ENCODE data around the gene TMEM252.

DNA sequence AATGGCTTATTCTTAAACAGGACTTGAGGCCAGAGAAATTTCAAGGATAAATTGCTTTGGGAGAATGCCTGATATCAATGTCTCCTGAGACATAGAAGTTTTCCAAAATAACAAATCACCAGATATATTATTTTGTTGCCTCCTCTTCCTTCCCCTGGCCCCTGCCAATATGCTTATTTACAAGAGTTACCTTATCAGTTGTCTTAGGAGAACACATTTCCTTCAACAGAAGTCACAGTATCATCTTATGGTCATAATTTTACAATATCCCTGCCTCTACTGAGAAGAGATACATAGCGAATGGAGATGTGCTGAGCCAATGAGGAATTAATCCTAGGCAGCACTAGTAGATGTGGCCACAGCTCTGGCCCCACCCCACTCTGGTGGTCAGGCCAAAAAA is 43.1 kb downstream of the TMEM252 start:
- TF ChIP-seq, protein P1, sequence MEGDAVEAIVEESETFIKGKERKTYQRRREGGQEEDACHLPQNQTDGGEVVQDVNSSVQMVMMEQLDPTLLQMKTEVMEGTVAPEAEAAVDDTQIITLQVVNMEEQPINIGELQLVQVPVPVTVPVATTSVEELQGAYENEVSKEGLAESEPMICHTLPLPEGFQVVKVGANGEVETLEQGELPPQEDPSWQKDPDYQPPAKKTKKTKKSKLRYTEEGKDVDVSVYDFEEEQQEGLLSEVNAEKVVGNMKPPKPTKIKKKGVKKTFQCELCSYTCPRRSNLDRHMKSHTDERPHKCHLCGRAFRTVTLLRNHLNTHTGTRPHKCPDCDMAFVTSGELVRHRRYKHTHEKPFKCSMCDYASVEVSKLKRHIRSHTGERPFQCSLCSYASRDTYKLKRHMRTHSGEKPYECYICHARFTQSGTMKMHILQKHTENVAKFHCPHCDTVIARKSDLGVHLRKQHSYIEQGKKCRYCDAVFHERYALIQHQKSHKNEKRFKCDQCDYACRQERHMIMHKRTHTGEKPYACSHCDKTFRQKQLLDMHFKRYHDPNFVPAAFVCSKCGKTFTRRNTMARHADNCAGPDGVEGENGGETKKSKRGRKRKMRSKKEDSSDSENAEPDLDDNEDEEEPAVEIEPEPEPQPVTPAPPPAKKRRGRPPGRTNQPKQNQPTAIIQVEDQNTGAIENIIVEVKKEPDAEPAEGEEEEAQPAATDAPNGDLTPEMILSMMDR (IDR thresholded peaks at IDR 0.05): no peak
- no peak for TF ChIP-seq POLR2A (IDR thresholded peaks at IDR 0.05)

All from lower leg skin (tissue), 3 donors.